ENCODE data around the gene DIP2C.
"Not testable (repeated sequence)": the region's sequence is repeated elsewhere in the genome, so short reads cannot be mapped to it uniquely, and the experiment has no call there.

- not testable (repeated sequence) for TF ChIP-seq POLR2A (IDR thresholded peaks at IDR 0.05)
- TF ChIP-seq, protein P1, sequence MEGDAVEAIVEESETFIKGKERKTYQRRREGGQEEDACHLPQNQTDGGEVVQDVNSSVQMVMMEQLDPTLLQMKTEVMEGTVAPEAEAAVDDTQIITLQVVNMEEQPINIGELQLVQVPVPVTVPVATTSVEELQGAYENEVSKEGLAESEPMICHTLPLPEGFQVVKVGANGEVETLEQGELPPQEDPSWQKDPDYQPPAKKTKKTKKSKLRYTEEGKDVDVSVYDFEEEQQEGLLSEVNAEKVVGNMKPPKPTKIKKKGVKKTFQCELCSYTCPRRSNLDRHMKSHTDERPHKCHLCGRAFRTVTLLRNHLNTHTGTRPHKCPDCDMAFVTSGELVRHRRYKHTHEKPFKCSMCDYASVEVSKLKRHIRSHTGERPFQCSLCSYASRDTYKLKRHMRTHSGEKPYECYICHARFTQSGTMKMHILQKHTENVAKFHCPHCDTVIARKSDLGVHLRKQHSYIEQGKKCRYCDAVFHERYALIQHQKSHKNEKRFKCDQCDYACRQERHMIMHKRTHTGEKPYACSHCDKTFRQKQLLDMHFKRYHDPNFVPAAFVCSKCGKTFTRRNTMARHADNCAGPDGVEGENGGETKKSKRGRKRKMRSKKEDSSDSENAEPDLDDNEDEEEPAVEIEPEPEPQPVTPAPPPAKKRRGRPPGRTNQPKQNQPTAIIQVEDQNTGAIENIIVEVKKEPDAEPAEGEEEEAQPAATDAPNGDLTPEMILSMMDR (IDR thresholded peaks at IDR 0.05) = not testable (repeated sequence)
Observed at GRCh38 chr10:657816-658350, 31.6 kb downstream of the DIP2C start.
